Panc1 (cell line): ENCODE results near the gene STIP1. TPM values are rescaled to one million over a fixed set of nuclear protein-coding genes. Genes with fewer than 3 reads are reported as not detected.

Experiments
- ATAC-seq: fragments of 200-7000 bp; cut with Tn5 transposase; 2 replicates; pipeline ENCODE4 v1.9.1; 2020; ENCODE audit warnings: mild to moderate bottlenecking, moderate library complexity
- BruUV-seq: library from RNA; stranded (reverse); fragments of 400-500 nt; replicated peaks from 2 replicates; lab custom pipeline; 2021; lab: Mats Ljungman, UMichigan
- CTCF ChIA-PET: fragments of 300-600 bp; sonication (Branson Sonifier 250); formaldehyde crosslinking; loops from one replicate; lab custom pipeline; 2022; ENCODE audit warnings: antibody characterized with exemption; lab: Charles Lee
- POLR2A ChIA-PET: fragments of 300-600 bp; sonication (Branson Sonifier 250); formaldehyde crosslinking; loops from one replicate; lab custom pipeline; 2022; ENCODE audit warnings: antibody characterized with exemption; lab: Charles Lee
- DNase-seq: peaks from one replicate; pipeline ENCODE4 v3.0.0-alpha.2; 2010; ENCODE audit warnings: low read depth, low spot score
- H3K27ac ChIP-seq: 2 replicates; pipeline ENCODE4 v1.5.1; 2011; ENCODE audit warnings: mild to moderate bottlenecking, low read length, inconsistent platforms
- H3K27me3 ChIP-seq: fragments of 200-500 bp; sonication (Bioruptor generic); 2 replicates; pipeline ENCODE4 v1.6.0; 2014; ENCODE audit warnings: low read length, inconsistent platforms; ENCODE audit not compliant: control insufficient read depth, insufficient read depth
- H3K36me3 ChIP-seq: fragments of 200-500 bp; sonication (Bioruptor generic); 2 replicates; pipeline ENCODE4 v1.5.1; 2014; ENCODE audit warnings: inconsistent platforms, mild to moderate bottlenecking, low read length, moderate library complexity; ENCODE audit not compliant: control insufficient read depth, insufficient read depth
- H3K4me1 ChIP-seq: 2 replicates; pipeline ENCODE4 v1.5.1; 2011; ENCODE audit warnings: inconsistent platforms, mild to moderate bottlenecking, low read length, moderate library complexity; ENCODE audit not compliant: control insufficient read depth, insufficient read depth
- H3K4me3 ChIP-seq, 2 experiments: 2 replicates each; pipeline ENCODE4 v1.5.1; 2011 to 2012; ENCODE audit warnings: low read depth in 2 of 2, low read length in 2 of 2, mild to moderate bottlenecking in 2 of 2, inconsistent platforms in 1 of 2, moderate library complexity in 1 of 2
- H3K9me3 ChIP-seq: fragments of 200-500 bp; sonication (Bioruptor generic); 2 replicates; pipeline ENCODE4 v1.5.1; 2014; ENCODE audit warnings: low read depth, mild to moderate bottlenecking, inconsistent platforms, low read length, moderate library complexity; ENCODE audit not compliant: control insufficient read depth, insufficient read depth
- CTCF ChIP-seq: fragments of 450-650 bp; IDR thresholded peaks from 2 replicates; pipeline ENCODE4 v1.5.1; 2017; ENCODE audit warnings: mild to moderate bottlenecking
- POLR2AphosphoS5 ChIP-seq: IDR thresholded peaks from 2 replicates; pipeline ENCODE4 v1.6.1; 2012; ENCODE audit warnings: mild to moderate bottlenecking, low read depth, low read length, moderate library complexity
- REST ChIP-seq, 2 experiments: IDR thresholded peaks; 2 replicates each; pipeline ENCODE4 v1.6.1; 2011 to 2012; ENCODE audit warnings: low read depth in 2 of 2, control low read depth in 1 of 2, low read length in 1 of 2, mild to moderate bottlenecking in 1 of 2, moderate library complexity in 1 of 2; ENCODE audit not compliant: insufficient read depth in 1 of 2
- SIN3A ChIP-seq: IDR thresholded peaks from 2 replicates; pipeline ENCODE4 v1.6.1; 2012; ENCODE audit warnings: low read depth, mild to moderate bottlenecking, low read length, moderate library complexity, borderline replicate concordance; ENCODE audit not compliant: insufficient read depth
- TCF7L2 ChIP-seq: IDR thresholded peaks from 2 replicates; pipeline ENCODE4 v1.6.1; 2011; ENCODE audit warnings: mild to moderate bottlenecking, low read depth, low read length, inconsistent platforms
- in situ Hi-C: cut with HindIII; loops from 2 replicates; pipeline ENCODE4 v1.10.0; 2016; ENCODE audit warnings: low sequenced_read_pairs, low pct_unique_long_range_greater_than_20kb
- intact Hi-C: fragments of 100-400 bp; cut with micrococcal nuclease; formaldehyde crosslinking; loops from one replicate; pipeline ENCODE4 v1.10.0; 2022; ENCODE audit not compliant: unreplicated experiment
- total RNA-seq: library from RNA; stranded (reverse); gene quantifications from one replicate; pipeline ENCODE4 v1.2.1, GENCODE V29; 2021; ENCODE audit not compliant: unreplicated experiment

The STIP1 gene
- total RNA-seq, 1 experiment from 2014 or later = 344 TPM

- DNase-seq (no peak), ATAC-seq (no peak)
- intact Hi-C loops (loop anchor here (10.0 kb wide), 1 partner anchor 55 kb away; the partner anchor contains the start of genes CATSPERZ and ESRRA), in situ Hi-C loops (no loop called here)
- peak overlapping the region; percentile 53 for H3K27ac ChIP-seq
- peaks cover 7% of the 10 kb centered on the region; the same call in 1 of the 2 replicates for H3K36me3 ChIP-seq
- BruUV-seq = no TSS peak
- no peak overlapping the region for H3K4me3 ChIP-seq
- no peaks in the 10 kb centered on the region for H3K27me3 ChIP-seq
- no peak for TF ChIP-seq SIN3A
- no peak for TF ChIP-seq CTCF
- TF ChIP-seq REST (IDR thresholded peaks at IDR 0.05; ENCODE audit: insufficient read depth in 1 of 2, low read depth in 2 of 2, low read length in 1 of 2) = no peak
- no peak for TF ChIP-seq TCF7L2
- CTCF ChIA-PET = no interaction called here
- POLR2A ChIA-PET = interaction anchor here (0.6 kb wide), 2 partner anchors 45 to 264 kb away, joined by 4 read pairs; no protein-coding TSS in a partner anchor
- H3K9me3 ChIP-seq = no peaks in the 10 kb centered on the region
- H3K4me1 ChIP-seq = peaks cover 42% of the 10 kb centered on the region
Observed at GRCh38 chr11:64249563-64250414, 63.8 kb downstream of the STIP1 start.

- no peak for DNase-seq
- ATAC-seq = peak; percentile 13
- intact Hi-C loops (no loop called here), in situ Hi-C loops (no loop called here)
- Histone ChIP-seq H3K27me3 (no peaks in the 10 kb centered on the region), H3K36me3 (peaks cover 5% of the 10 kb centered on the region; the same call in 1 of the 2 replicates), H3K4me1 (peaks cover 41% of the 10 kb centered on the region), H3K4me3 (peak overlapping the region; percentile 65 to 84), H3K9me3 (no peaks in the 10 kb centered on the region), H3K27ac (peak overlapping the region; percentile 65)
- ChIA-PET CTCF (interaction anchor here (0.8 to 1.8 kb wide), 2 partner anchors 19 to 54 kb away, joined by 4 read pairs; no protein-coding TSS in a partner anchor), POLR2A (no interaction called here)
- TF ChIP-seq SIN3A (no peak), CTCF (no peak), REST (IDR thresholded peaks at IDR 0.05; ENCODE audit: insufficient read depth in 1 of 2, low read depth in 2 of 2, low read length in 1 of 2) (no peak), TCF7L2 (no peak), POLR2AphosphoS5 (no peak)
- BruUV-seq = no TSS peak
Observed at GRCh38 chr11:64250415-64251015, 64.5 kb downstream of the STIP1 start.
